H1 (cell line): ENCODE data around the gene RAP2B.

Source experiments
- ASH2L ChIP-seq: fragments of 200-600, 300-600 bp; sonication (generic); IDR thresholded peaks from one replicate; pipeline ENCODE4 v1.7.1; 2017; ENCODE audit warnings: low read length
- BCL11A ChIP-seq, 2 experiments: IDR thresholded peaks; one replicate each; pipeline ENCODE4 v1.6.1; 2011; ENCODE audit warnings: low read depth in 2 of 2, low read length in 2 of 2, mild to moderate bottlenecking in 2 of 2
- CEBPB ChIP-seq: IDR thresholded peaks from 2 replicates; pipeline ENCODE4 v1.6.1; 2012; ENCODE audit warnings: low read depth, low read length
- EP300 ChIP-seq, 2 experiments: IDR thresholded peaks; 1 replicate in 1 of 2; 2 replicates in 1 of 2; pipeline ENCODE4 v1.6.1; 2011 to 2012; ENCODE audit warnings: low read depth in 2 of 2, low read length in 2 of 2, mild to moderate bottlenecking in 2 of 2, borderline replicate concordance in 1 of 2, inconsistent platforms in 1 of 2, moderate library complexity in 1 of 2
- EZH2 ChIP-seq: fragments of 200-600 bp; sonication (generic); IDR thresholded peaks from 2 replicates; pipeline ENCODE4 v1.7.1; 2012; ENCODE audit warnings: low read depth, mild to moderate bottlenecking, moderate library complexity, low read length, inconsistent platforms; ENCODE audit not compliant: severe bottlenecking
- JUN ChIP-seq: IDR thresholded peaks from 2 replicates; pipeline ENCODE4 v1.6.1; 2011; ENCODE audit warnings: low read depth, mild to moderate bottlenecking, improper control_type of control experiment, low read length
- POLR2A ChIP-seq, 2 experiments: IDR thresholded peaks; 1 replicate in 1 of 2; 2 replicates in 1 of 2; pipeline ENCODE4 v1.6.1; 2011; ENCODE audit warnings: low read depth in 2 of 2, low read length in 2 of 2, mild to moderate bottlenecking in 2 of 2; ENCODE audit errors: control extremely low read depth in 1 of 2
- POLR2AphosphoS5 ChIP-seq: IDR thresholded peaks from 2 replicates; pipeline ENCODE4 v1.6.1; 2011; ENCODE audit warnings: low read depth, low read length
- SRF ChIP-seq: IDR thresholded peaks from 2 replicates; pipeline ENCODE4 v1.6.1; 2011; ENCODE audit warnings: mild to moderate bottlenecking, low read depth, low read length, moderate library complexity
- TAF1 ChIP-seq: IDR thresholded peaks from 2 replicates; pipeline ENCODE4 v1.6.1; 2011; ENCODE audit warnings: mild to moderate bottlenecking, low read depth, low read length
- TEAD4 ChIP-seq: IDR thresholded peaks from 2 replicates; pipeline ENCODE4 v1.6.1; 2012; ENCODE audit warnings: low read depth, low read length, inconsistent platforms, mixed read lengths
- ZNF274 ChIP-seq: IDR thresholded peaks from 2 replicates; pipeline ENCODE4 v1.7.0; 2012; ENCODE audit warnings: low read length, borderline replicate concordance; ENCODE audit errors: extremely low read depth
- TF ChIP-seq, protein P1 (sequence below): IDR thresholded peaks from 2 replicates; pipeline ENCODE4 v1.6.1; 2012; ENCODE audit warnings: low read length, inconsistent platforms
- TF ChIP-seq, protein P2 (sequence below), 3 experiments: IDR thresholded peaks; 1 replicate in 2 of 3; 2 replicates in 1 of 3; pipeline versions ENCODE4 v1.5.1 to v1.6.1; 2011; ENCODE audit warnings: low read length in 3 of 3, mild to moderate bottlenecking in 3 of 3, inconsistent platforms in 2 of 3, low read depth in 1 of 3, moderate library complexity in 1 of 3; ENCODE audit not compliant: insufficient read depth in 1 of 3; ENCODE audit errors: control extremely low read depth in 1 of 3

DNA sequence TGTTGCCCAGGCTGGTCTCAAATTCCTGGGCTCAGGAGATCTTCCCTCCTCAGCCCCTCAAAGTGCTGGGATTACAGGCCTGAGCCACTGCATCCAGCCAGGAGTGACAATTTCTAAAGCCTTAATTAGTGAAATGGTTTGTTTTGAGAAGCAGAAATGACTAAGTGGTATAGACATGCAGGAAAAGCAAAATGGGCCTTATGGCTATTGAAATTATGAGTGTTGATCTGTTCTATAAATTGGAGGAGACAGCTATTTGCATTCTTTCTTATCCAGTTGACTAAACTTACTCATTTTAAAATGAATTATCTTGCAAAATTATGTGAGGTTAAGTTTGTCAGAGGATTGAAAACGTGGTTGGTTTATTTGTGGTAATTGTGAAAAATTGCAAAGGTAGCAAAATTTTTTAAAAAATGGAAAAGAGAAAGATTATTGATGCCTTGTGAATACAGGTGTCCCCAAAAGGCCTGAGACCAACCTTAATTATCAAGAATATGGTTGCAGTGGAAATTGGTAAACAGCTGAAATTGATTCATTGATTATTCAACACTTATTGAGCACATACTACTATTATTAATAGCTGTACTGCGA lies 7.9 kb downstream of the RAP2B start:
- TF ChIP-seq ASH2L (no peak), JUN (no peak), SRF (no peak), EZH2 (no peak), POLR2AphosphoS5 (no peak), TAF1 (no peak), EP300 (IDR thresholded peaks at IDR 0.05; ENCODE audit: borderline replicate concordance in 1 of 2, low read depth in 2 of 2, low read length in 2 of 2) (no peak), TEAD4 (no peak), CEBPB (no peak), POLR2A (IDR thresholded peaks at IDR 0.05; ENCODE audit: control extremely low read depth in 1 of 2, low read depth in 2 of 2, low read length in 2 of 2) (no peak), ZNF274 (no peak), BCL11A (IDR thresholded peaks at IDR 0.05; ENCODE audit: low read depth in 2 of 2, low read length in 2 of 2) (no peak)
- TF ChIP-seq, protein P1, sequence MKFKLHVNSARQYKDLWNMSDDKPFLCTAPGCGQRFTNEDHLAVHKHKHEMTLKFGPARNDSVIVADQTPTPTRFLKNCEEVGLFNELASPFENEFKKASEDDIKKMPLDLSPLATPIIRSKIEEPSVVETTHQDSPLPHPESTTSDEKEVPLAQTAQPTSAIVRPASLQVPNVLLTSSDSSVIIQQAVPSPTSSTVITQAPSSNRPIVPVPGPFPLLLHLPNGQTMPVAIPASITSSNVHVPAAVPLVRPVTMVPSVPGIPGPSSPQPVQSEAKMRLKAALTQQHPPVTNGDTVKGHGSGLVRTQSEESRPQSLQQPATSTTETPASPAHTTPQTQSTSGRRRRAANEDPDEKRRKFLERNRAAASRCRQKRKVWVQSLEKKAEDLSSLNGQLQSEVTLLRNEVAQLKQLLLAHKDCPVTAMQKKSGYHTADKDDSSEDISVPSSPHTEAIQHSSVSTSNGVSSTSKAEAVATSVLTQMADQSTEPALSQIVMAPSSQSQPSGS, result no peak
- TF ChIP-seq, protein P2, sequence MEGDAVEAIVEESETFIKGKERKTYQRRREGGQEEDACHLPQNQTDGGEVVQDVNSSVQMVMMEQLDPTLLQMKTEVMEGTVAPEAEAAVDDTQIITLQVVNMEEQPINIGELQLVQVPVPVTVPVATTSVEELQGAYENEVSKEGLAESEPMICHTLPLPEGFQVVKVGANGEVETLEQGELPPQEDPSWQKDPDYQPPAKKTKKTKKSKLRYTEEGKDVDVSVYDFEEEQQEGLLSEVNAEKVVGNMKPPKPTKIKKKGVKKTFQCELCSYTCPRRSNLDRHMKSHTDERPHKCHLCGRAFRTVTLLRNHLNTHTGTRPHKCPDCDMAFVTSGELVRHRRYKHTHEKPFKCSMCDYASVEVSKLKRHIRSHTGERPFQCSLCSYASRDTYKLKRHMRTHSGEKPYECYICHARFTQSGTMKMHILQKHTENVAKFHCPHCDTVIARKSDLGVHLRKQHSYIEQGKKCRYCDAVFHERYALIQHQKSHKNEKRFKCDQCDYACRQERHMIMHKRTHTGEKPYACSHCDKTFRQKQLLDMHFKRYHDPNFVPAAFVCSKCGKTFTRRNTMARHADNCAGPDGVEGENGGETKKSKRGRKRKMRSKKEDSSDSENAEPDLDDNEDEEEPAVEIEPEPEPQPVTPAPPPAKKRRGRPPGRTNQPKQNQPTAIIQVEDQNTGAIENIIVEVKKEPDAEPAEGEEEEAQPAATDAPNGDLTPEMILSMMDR (IDR thresholded peaks at IDR 0.05; ENCODE audit: control extremely low read depth in 1 of 3, insufficient read depth in 1 of 3, low read depth in 1 of 3, low read length in 3 of 3), result no peak
